Trophoblast cell (in vitro differentiated cells and primary cell): ENCODE measurements around the gene CFAP45.

Experiments used
- DNase-seq, 2 donors: peaks; one replicate each; pipeline ENCODE4 v3.0.0-alpha.2; 2016
- H2AFZ ChIP-seq: 2 replicates; pipeline ENCODE4 v1.6.1; 2013; ENCODE audit warnings: low read length, moderate library complexity, mild to moderate bottlenecking; ENCODE audit not compliant: insufficient read depth, poor library complexity
- H2AK5ac ChIP-seq: 2 replicates; pipeline ENCODE4 v1.6.1; 2013; ENCODE audit warnings: mild to moderate bottlenecking, low read length
- H2BK120ac ChIP-seq: 2 replicates; pipeline ENCODE4 v1.6.1; 2013; ENCODE audit warnings: low read length, mild to moderate bottlenecking, moderate library complexity; ENCODE audit not compliant: insufficient read depth, poor library complexity
- H2BK12ac ChIP-seq: 2 replicates; pipeline ENCODE4 v1.6.1; 2013; ENCODE audit warnings: mild to moderate bottlenecking, low read length, moderate library complexity
- H2BK5ac ChIP-seq: 2 replicates; pipeline ENCODE4 v1.6.1; 2013; ENCODE audit warnings: low read length, low read depth, moderate library complexity, mild to moderate bottlenecking; ENCODE audit not compliant: poor library complexity
- H3K14ac ChIP-seq: 2 replicates; pipeline ENCODE4 v1.6.1; 2013; ENCODE audit warnings: mild to moderate bottlenecking, low read length
- H3K18ac ChIP-seq: 2 replicates; pipeline ENCODE4 v1.6.1; 2013; ENCODE audit warnings: mild to moderate bottlenecking, low read length
- H3K23ac ChIP-seq: 2 replicates; pipeline ENCODE4 v1.6.1; 2013; ENCODE audit warnings: low read length
- H3K27ac ChIP-seq: 2 replicates; pipeline ENCODE4 v1.5.1; 2013; ENCODE audit warnings: low read depth, mild to moderate bottlenecking, inconsistent platforms, low read length, moderate library complexity
- H3K27me3 ChIP-seq: 2 replicates; pipeline ENCODE4 v1.6.1; 2013; ENCODE audit warnings: inconsistent platforms, mild to moderate bottlenecking, low read length, moderate library complexity; ENCODE audit not compliant: insufficient read depth
- H3K36me3 ChIP-seq, 2 experiments: 1 replicate in 1 of 2; 2 replicates in 1 of 2; pipeline ENCODE4 v1.6.1; 2013; ENCODE audit warnings: low read length in 2 of 2, mild to moderate bottlenecking in 2 of 2, moderate library complexity in 1 of 2; ENCODE audit not compliant: insufficient read depth in 2 of 2, control insufficient read depth in 1 of 2
- H3K4ac ChIP-seq: 2 replicates; pipeline ENCODE4 v1.6.1; 2013; ENCODE audit warnings: low read depth, mild to moderate bottlenecking, low read length, moderate library complexity
- H3K4me1 ChIP-seq, 2 experiments: 1 replicate in 1 of 2; 2 replicates in 1 of 2; pipeline ENCODE4 v1.6.1; 2013; ENCODE audit warnings: low read length in 2 of 2, mild to moderate bottlenecking in 2 of 2, moderate library complexity in 1 of 2; ENCODE audit not compliant: insufficient read depth in 2 of 2, control insufficient read depth in 1 of 2
- H3K4me2 ChIP-seq: 2 replicates; pipeline ENCODE4 v1.6.1; 2013; ENCODE audit warnings: inconsistent platforms, mild to moderate bottlenecking, low read length, moderate library complexity
- H3K4me3 ChIP-seq: 2 replicates; pipeline ENCODE4 v1.5.1; 2013; ENCODE audit warnings: mild to moderate bottlenecking, low read depth, low read length, inconsistent platforms
- H3K79me1 ChIP-seq: one replicate; pipeline ENCODE4 v1.6.1; 2013; ENCODE audit warnings: low read length
- H3K79me2 ChIP-seq: 2 replicates; pipeline ENCODE4 v1.6.1; 2013; ENCODE audit warnings: low read length, mild to moderate bottlenecking; ENCODE audit not compliant: control insufficient read depth, insufficient read depth, poor library complexity
- H3K9ac ChIP-seq: 2 replicates; pipeline ENCODE4 v1.6.1; 2013; ENCODE audit warnings: mild to moderate bottlenecking, low read length
- H3K9me3 ChIP-seq: 2 replicates; pipeline ENCODE4 v1.6.1; 2013; ENCODE audit warnings: low read depth, mild to moderate bottlenecking, control low read depth, inconsistent platforms, low read length; ENCODE audit not compliant: insufficient read depth
- H4K12ac ChIP-seq: 2 replicates; pipeline ENCODE4 v1.6.1; 2013; ENCODE audit warnings: low read depth, mild to moderate bottlenecking, low read length, moderate library complexity
- H4K8ac ChIP-seq: 2 replicates; pipeline ENCODE4 v1.6.1; 2013; ENCODE audit warnings: low read depth, mild to moderate bottlenecking, low read length, moderate library complexity
- H4K91ac ChIP-seq: one replicate; pipeline ENCODE4 v1.6.1; 2013; ENCODE audit warnings: low read depth, mild to moderate bottlenecking, low read length, moderate library complexity
- WGBS: extraction: QIAGEN DNeasy Blood & Tissue Kit; methylation state at CpG from one replicate; pipeline ENCODE4 v1.1.7; 2013; ENCODE audit warnings: missing lambda C conversion rate; ENCODE audit not compliant: insufficient read length, insufficient coverage; ENCODE audit errors: extremely low coverage; 5-methylcytosine and 5-hydroxymethylcytosine counted together

Gene CFAP45

DNA sequence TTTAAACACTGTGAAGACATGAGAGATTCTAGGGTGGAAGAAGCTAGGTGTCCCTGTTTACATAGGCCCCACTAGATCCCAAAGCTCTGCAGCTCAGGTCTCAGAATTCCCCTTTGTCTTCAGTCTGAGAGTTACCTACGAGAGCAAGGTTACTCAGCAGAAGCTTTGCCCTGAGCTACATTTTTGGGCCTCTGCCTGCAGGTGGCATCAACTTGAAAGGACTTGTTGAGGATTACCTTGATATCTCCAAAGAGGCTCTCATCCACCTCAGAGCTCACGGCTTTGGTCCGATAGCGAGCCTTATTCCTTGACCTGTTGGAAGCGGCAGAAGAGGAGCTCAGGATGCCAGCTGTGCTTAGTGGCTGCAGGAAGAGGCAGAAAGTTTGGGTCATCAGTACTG is 7.0 kb downstream of the CFAP45 start:
- Histone ChIP-seq H3K9me3 (no peaks in the 10 kb centered on the region), H3K79me1 (peaks cover 12% of the 10 kb centered on the region), H3K79me2 (no peaks in the 10 kb centered on the region)

DNA sequence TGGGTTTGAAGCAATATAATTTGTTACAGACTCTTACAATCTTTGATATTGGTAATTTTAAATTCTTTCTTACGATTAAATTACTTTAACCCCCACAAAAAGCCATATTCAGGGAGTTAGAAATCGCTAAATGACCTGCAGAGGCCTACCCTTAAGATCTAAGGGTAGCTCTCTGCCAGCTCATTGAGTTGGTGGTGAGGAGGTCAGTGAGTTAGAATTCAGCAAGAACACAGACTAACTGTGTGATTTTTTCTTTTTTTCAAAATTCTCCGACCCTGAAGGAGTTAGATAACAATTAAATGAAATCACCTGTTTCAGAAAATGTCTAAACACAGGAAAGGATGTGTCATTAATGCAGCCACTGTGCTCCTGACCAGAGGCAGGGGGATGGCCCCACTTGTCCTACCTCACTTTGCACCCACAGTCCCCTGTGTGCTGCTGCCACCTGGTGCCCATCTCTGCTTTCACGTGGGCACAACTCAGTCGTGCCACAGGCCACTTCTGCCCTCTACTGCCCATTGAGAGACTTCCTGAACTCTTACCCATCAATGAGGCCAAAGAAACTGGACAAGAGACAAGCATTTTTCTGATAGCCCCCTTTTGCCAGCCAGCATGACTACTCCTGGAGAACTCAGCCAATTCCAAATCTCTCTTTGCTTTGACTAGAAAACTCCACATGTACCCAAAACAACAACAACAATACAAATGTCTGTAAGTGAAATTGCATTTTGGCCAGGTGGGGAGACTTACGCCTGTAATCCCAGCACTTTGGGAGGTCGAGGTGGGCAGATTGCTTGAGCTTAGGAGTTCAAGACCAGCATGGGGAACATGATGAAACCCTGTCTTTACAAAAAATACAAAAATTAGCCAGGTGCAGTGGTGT is 8.4 kb downstream of the CFAP45 start:
- Histone ChIP-seq H3K36me3 (no peaks in the 10 kb centered on the region), H2BK5ac (no peak overlapping the region), H2AK5ac (no peak overlapping the region), H3K9me3 (no peaks in the 10 kb centered on the region), H3K4me3 (no peak overlapping the region), H4K8ac (no peak overlapping the region), H3K27ac (no peak overlapping the region), H2AFZ (no peak overlapping the region), H3K4me2 (no peak overlapping the region), H3K14ac (no peak overlapping the region), H3K18ac (no peak overlapping the region), H2BK12ac (no peak overlapping the region), H3K79me1 (peaks cover 12% of the 10 kb centered on the region), H3K4ac (no peak overlapping the region), H4K91ac (no peak overlapping the region), H2BK120ac (no peak overlapping the region), H3K23ac (no peak overlapping the region), H3K79me2 (no peaks in the 10 kb centered on the region), H3K27me3 (no peaks in the 10 kb centered on the region), H3K4me1 (peaks cover 11% of the 10 kb centered on the region in 2 experiments), H4K12ac (no peak overlapping the region), H3K9ac (no peak overlapping the region)
- peak; percentile 78 to 90 for DNase-seq
- WGBS, result no CpG with 5 or more reads among the region's 7 CpGs

More for the DNA sequence above, 7.0 kb downstream of the CFAP45 start:
- Histone ChIP-seq H4K12ac (no peak overlapping the region), H2BK120ac (no peak overlapping the region), H2BK12ac (peak overlapping the region; percentile 61), H3K9ac (no peak overlapping the region), H3K4me1 (peaks cover 11% of the 10 kb centered on the region in 2 experiments), H3K14ac (no peak overlapping the region), H2AFZ (no peak overlapping the region), H3K27ac (no peak overlapping the region), H3K18ac (no peak overlapping the region), H3K23ac (no peak overlapping the region), H3K4me2 (no peak overlapping the region), H3K4ac (no peak overlapping the region), H2BK5ac (no peak overlapping the region), H3K4me3 (no peak overlapping the region), H3K27me3 (no peaks in the 10 kb centered on the region), H4K91ac (peak overlapping the region; percentile 60), H4K8ac (no peak overlapping the region), H2AK5ac (peak overlapping the region; percentile 40), H3K36me3 (no peaks in the 10 kb centered on the region)
- DNase-seq, result peak in 1 of 2 donors; percentile 53
- WGBS, result no CpG with 5 or more reads among the region's 5 CpGs

DNA sequence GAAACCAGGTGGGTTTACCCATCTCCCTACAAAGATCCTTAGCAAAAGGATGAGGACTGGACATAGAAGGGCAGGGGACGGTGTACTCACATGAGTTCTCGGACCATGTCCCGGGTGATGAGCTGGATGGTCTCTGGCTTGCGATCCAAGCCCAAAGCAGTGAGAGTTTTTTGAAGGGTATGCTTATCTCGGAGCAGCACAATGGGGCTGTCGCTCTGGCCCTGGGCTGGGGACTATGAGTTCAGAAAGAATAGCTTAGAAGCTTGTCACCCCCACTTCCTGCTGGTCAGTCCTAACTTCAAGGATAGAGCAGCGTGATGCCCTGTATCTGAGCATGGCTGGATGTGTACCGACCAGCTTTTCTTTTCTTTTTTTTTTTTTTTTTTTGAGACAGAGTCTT is 9.6 kb downstream of the CFAP45 start:
- Histone ChIP-seq H3K4me3 (no peak overlapping the region), H2AFZ (no peak overlapping the region), H3K27ac (no peak overlapping the region), H3K4ac (no peak overlapping the region), H3K4me1 (peaks cover 11% of the 10 kb centered on the region in 2 experiments), H4K12ac (no peak overlapping the region), H2BK12ac (peak overlapping the region; percentile 9), H4K91ac (peak overlapping the region; percentile 56), H2AK5ac (peak overlapping the region; percentile 4), H3K27me3 (no peaks in the 10 kb centered on the region), H3K36me3 (no peaks in the 10 kb centered on the region), H3K23ac (no peak overlapping the region), H2BK120ac (peak overlapping the region; percentile 16), H3K9ac (no peak overlapping the region), H3K9me3 (no peaks in the 10 kb centered on the region), H3K79me2 (no peaks in the 10 kb centered on the region), H3K4me2 (no peak overlapping the region), H4K8ac (no peak overlapping the region), H3K14ac (peak overlapping the region; percentile 5), H3K18ac (peak overlapping the region; percentile 45), H3K79me1 (peaks cover 12% of the 10 kb centered on the region), H2BK5ac (peak overlapping the region; percentile 2)
- no peak for DNase-seq
- WGBS, result no CpG with 5 or more reads among the region's 8 CpGs

DNA sequence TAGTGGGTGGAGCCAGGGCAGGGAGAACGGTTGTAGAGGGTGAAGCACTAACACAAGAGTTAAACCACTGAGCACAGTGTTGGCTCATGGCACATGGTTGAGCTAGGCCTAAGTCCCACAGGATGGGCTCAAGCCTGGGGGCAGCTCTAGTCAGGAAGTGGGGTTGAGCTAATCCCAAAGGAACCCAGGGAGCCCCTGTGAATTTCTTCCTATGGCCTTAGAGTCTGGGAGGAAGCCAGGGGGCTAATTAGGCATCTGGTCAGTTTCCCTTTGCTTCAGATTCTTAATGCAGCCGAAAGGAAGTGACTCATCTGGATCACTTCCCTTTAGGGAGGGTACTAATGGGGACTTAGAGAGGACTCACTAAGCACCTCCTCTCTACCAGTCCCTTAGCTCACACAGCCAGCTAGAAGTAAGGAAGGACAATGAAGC is 10.1 kb downstream of the CFAP45 start:
- no peak overlapping the region for H3K9ac ChIP-seq
- peak overlapping the region; percentile 92 for H2BK12ac ChIP-seq
- peak overlapping the region; percentile 88 for H4K91ac ChIP-seq
- H3K18ac ChIP-seq, result peak overlapping the region; percentile 72
- no peak for DNase-seq
- H3K27ac ChIP-seq, result peak overlapping the region; percentile 35
- no peaks in the 10 kb centered on the region for H3K79me2 ChIP-seq
- no peak overlapping the region for H4K12ac ChIP-seq
- no peak overlapping the region for H3K4me2 ChIP-seq
- no peaks in the 10 kb centered on the region for H3K9me3 ChIP-seq
- no peak overlapping the region for H3K23ac ChIP-seq
- H4K8ac ChIP-seq, result peak overlapping the region; percentile 55
- no peaks in the 10 kb centered on the region for H3K36me3 ChIP-seq
- H3K4me1 ChIP-seq, result peaks cover 11% of the 10 kb centered on the region in 2 experiments
- peak overlapping the region; percentile 39 for H3K4ac ChIP-seq
- no peak overlapping the region for H3K4me3 ChIP-seq
- peak overlapping the region; percentile 67 for H2BK5ac ChIP-seq
- no peaks in the 10 kb centered on the region for H3K27me3 ChIP-seq
- peak overlapping the region; percentile 26 for H2AFZ ChIP-seq
- H2AK5ac ChIP-seq, result peak overlapping the region; percentile 80
- WGBS, result no CpG with 5 or more reads among the region's 2 CpGs
- H3K79me1 ChIP-seq, result peaks cover 12% of the 10 kb centered on the region
- peak overlapping the region; percentile 79 for H3K14ac ChIP-seq
- peak overlapping the region; percentile 61 for H2BK120ac ChIP-seq
